Naive thymus-derived CD8-positive, alpha-beta T cell (primary cell): ENCODE measurements around the gene COL8A1. TPM values are rescaled to one million over a fixed set of nuclear protein-coding genes. Genes with fewer than 3 reads are reported as not detected.

Source experiments
- ATAC-seq, 2 donors: fragments of 150-1000 bp; cut with Tn5 transposase in 1 of 2; sonication (Bioruptor Pico), chemical (Tn5 transposase) in 1 of 2; 1 replicate in 1 of 2; 2 replicates in 1 of 2; pipeline ENCODE4 v1.10.0; 2021; ENCODE audit warnings: mild to moderate bottlenecking in 2 of 2, moderate library complexity in 2 of 2
- POLR2A ChIA-PET: fragments of 350-600 bp; sonication (Branson Sonifier 250); formaldehyde crosslinking; loops from one replicate; lab custom pipeline; 2021; ENCODE audit warnings: antibody characterized with exemption; lab: Charles Lee
- DNase-seq, 10 donors: peaks; one replicate each; pipeline versions ENCODE4 v3.0.0 to v3.0.0-alpha.2; 2020 to 2022
- H3K27ac Mint-ChIP-seq, 10 donors: one replicate each; pipeline ENCODE4 v1.8.0; 2020 to 2022; ENCODE audit warnings: mild to moderate bottlenecking in 10 of 10, mixed read lengths in 10 of 10, moderate library complexity in 4 of 10, inconsistent platforms in 1 of 10
- H3K27me3 Mint-ChIP-seq, 5 donors: one replicate each; pipeline ENCODE4 v1.8.0; 2021 to 2022; ENCODE audit warnings: mixed read lengths in 5 of 5
- H3K36me3 Mint-ChIP-seq, 3 donors: one replicate each; pipeline ENCODE4 v1.8.0; 2020 to 2022; ENCODE audit warnings: mixed read lengths in 3 of 3, mild to moderate bottlenecking in 2 of 3, inconsistent platforms in 1 of 3
- H3K4me1 Mint-ChIP-seq, 4 donors: one replicate each; pipeline ENCODE4 v1.8.0; 2021 to 2022; ENCODE audit warnings: mixed read lengths in 4 of 4
- H3K4me3 Mint-ChIP-seq, 10 donors: one replicate each; pipeline ENCODE4 v1.8.0; 2020 to 2022; ENCODE audit warnings: mild to moderate bottlenecking in 10 of 10, mixed read lengths in 10 of 10, moderate library complexity in 6 of 10, inconsistent platforms in 1 of 10
- H3K9me3 Mint-ChIP-seq, 9 donors: one replicate each; pipeline ENCODE4 v1.8.0; 2020 to 2022; ENCODE audit warnings: mixed read lengths in 9 of 9, mild to moderate bottlenecking in 3 of 9, inconsistent platforms in 1 of 9, moderate library complexity in 1 of 9
- polyA plus RNA-seq, 3 donors: library from polyadenylated mRNA; unstranded; fragments of 300-500 nt; fragmentation: Illumina TruSeq; gene quantifications; one replicate each; pipeline ENCODE4 v1.2.3, GENCODE V29; 2021
- total RNA-seq, 8 experiments: library from RNA in 2 of 8; stranded (reverse) in 2 of 8; gene quantifications; one replicate each; pipeline ENCODE4 v1.2.3 and lab custom pipeline; 2021 to 2026

COL8A1 gene
- total and polyA plus RNA-seq, 5 experiments from 2014 or later: 0.21 TPM; not detected in 4

DNA sequence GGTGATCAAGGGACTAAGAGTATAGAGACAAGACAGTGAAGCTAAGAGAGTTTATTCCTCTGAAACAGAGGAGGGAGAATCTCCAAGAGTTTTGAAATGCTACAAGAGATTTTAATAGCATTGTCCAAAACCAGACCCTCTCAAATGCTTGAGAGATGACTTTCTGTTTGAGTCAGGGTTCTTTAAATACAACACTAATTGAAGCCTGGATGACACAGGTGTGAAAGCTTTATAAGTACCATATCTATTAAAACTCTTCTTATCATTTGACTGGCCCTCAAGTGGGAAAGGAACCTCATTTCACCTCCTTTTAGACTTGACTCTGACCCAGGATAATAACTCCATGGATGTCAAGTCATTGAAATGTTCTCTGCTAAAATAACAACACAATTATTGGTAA, 5.6 kb downstream of the COL8A1 start:
- DNase-seq (no peak), ATAC-seq (no peak)
- Mint-ChIP-seq H3K4me1 (no peaks in the 10 kb centered on the region), H3K27me3 (peaks cover 3 to 30% (median 21%) of the 10 kb centered on the region in 5 donors), H3K27ac (no peak overlapping the region), H3K4me3 (no peak overlapping the region), H3K36me3 (no peaks in the 10 kb centered on the region), H3K9me3 (peaks cover 0 to 3% (median 0%) of the 10 kb centered on the region in 9 donors)
- POLR2A ChIA-PET: no interaction called here

DNA sequence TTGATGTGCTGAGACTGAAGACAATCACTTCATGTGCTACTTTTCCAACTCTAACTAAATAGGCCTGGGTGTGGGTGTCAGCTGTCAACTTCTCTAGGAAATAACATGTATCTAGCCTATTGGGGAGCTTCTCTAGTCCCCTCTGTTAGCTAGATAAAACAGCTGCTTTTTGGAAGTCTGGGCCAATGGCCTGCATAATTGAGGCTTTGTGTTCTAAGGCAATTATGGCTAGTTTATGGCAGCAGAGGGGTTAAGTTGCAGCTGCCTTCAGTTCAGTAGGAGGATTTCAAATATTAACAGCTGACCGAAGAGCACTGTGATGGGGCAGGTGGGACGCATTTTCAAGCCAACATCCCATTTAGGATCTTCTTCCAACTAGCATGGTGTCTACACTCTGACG, 6.4 kb downstream of the COL8A1 start:
- no peak for ATAC-seq
- no peak overlapping the region for H3K27ac Mint-ChIP-seq
- peaks cover 0 to 3% (median 0%) of the 10 kb centered on the region in 9 donors for H3K9me3 Mint-ChIP-seq
- DNase-seq: no peak
- no peaks in the 10 kb centered on the region for H3K36me3 Mint-ChIP-seq
- no peak overlapping the region for H3K4me3 Mint-ChIP-seq
- no peaks in the 10 kb centered on the region for H3K4me1 Mint-ChIP-seq
- H3K27me3 Mint-ChIP-seq: peaks cover under 1 to 26% (median 19%) of the 10 kb centered on the region in 5 donors
- POLR2A ChIA-PET: no interaction called here

DNA sequence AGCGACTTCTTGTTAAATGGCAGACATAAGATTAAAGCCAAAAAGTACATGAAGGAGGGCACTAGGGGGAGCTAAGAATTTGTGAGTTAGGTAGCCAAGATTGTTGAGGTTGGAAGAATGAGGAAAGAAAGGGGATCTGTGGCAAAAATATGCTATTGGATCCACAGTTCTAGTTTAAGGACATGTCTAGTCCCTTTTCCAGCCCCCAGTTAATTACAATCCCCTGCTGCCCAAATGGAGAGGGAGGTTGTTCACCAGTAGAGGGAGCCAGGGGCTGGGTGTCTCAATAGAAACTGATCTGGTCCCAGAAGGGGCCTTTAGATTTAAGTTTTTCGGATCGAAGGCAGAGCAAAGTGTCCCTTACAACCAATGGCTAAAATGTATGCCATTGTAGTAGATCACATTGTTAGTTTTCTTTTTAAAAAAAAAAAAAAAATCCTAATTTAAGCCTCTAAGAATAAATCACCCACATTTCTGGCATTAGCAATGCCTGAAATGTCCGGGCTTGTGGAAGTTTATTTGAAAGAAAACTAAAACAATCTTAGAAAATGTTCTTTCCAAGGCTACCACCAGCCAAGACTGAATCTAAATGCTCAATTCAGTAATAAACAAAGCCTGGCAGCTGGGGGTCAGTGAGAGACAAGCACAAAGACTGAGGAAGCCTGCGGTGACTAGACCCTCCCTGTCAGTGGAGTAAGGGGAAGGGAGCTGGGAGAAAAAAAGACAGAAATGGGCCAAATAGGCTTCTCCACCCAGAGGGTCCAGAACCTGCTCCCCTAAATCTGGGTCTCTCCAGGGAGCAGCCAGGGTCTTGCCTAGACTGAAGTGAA, 7.1 kb downstream of the COL8A1 start:
- H3K4me1 Mint-ChIP-seq: no peaks in the 10 kb centered on the region
- POLR2A ChIA-PET: no interaction called here
- no peak for ATAC-seq

DNA sequence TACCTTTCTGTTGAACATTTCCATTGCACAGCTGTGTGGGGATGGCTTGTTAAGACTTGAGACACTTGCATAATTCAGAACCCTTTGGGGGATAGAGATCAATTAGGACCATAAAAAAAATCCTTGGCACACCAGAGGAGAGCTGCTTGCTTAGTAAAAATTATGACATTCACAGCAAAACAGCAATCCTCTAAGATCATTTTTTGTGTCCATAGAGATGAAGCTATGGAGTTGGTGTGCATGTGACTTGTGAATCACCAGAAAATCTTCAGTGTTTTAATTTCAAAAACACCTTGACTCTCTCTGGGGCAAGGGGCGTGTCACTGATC, 7.7 kb downstream of the COL8A1 start:
- H3K4me1 Mint-ChIP-seq: no peaks in the 10 kb centered on the region
- peaks cover 0 to 3% (median 0%) of the 10 kb centered on the region in 9 donors for H3K9me3 Mint-ChIP-seq
- ATAC-seq: no peak
- H3K36me3 Mint-ChIP-seq: no peaks in the 10 kb centered on the region
- DNase-seq: no peak
- POLR2A ChIA-PET: no interaction called here
- H3K27me3 Mint-ChIP-seq: peaks cover 5 to 15% (median 11%) of the 10 kb centered on the region in 5 donors
- H3K27ac Mint-ChIP-seq: no peak overlapping the region
- H3K4me3 Mint-ChIP-seq: no peak overlapping the region

More for the DNA sequence above, 7.1 kb downstream of the COL8A1 start:
- H3K9me3 Mint-ChIP-seq: peaks cover 0 to 3% (median 0%) of the 10 kb centered on the region in 9 donors
- no peak overlapping the region for H3K27ac Mint-ChIP-seq
- H3K36me3 Mint-ChIP-seq: no peaks in the 10 kb centered on the region
- peaks cover 5 to 21% (median 15%) of the 10 kb centered on the region in 5 donors for H3K27me3 Mint-ChIP-seq
- no peak overlapping the region for H3K4me3 Mint-ChIP-seq
- DNase-seq: no peak

DNA sequence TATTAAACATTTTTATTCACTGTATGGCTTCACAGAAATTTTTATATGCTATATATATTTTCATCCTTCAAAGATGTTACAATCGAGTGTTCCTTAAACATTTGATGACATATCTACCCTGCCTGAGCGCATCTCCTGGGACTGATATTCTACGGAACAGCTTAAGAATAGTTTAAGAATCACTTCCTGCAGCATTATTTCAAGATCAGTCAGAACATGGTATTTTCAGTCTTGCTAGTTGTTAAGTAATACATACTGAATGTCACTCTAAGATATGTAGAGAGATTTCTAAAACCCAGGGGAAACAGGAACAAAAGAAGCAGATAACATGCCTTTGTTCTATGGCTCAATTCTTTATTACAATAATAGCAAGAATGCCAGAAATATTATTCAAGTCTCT, 8.7 kb downstream of the COL8A1 start:
- no peaks in the 10 kb centered on the region for H3K4me1 Mint-ChIP-seq
- H3K4me3 Mint-ChIP-seq: no peak overlapping the region
- POLR2A ChIA-PET: no interaction called here
- ATAC-seq: no peak
- no peaks in the 10 kb centered on the region for H3K36me3 Mint-ChIP-seq
- H3K27ac Mint-ChIP-seq: no peak overlapping the region
- DNase-seq: no peak
- H3K27me3 Mint-ChIP-seq: peaks cover 4 to 9% (median 7%) of the 10 kb centered on the region in 5 donors
- peaks cover 0 to 3% (median 0%) of the 10 kb centered on the region in 9 donors for H3K9me3 Mint-ChIP-seq

DNA sequence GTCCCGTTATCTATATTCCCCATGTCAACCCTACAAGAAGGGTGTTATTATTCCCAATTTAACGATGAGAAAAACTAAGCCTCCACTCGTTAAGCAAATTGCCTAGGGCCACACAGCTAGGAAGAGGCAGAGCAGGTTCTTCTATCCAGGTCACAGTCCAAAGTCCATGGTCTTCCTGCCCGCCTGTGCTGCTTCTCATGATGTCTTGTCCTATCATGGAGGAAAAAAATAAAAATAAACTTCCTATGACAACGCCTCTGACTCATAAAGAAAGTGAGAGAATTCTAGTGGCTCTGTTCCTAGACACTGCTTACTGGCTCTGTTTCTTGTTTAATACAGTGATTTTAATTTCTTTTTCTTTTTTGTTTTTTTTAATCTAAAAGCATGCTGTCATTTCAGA, 9.7 kb downstream of the COL8A1 start:
- no peak for DNase-seq
- H3K36me3 Mint-ChIP-seq: no peaks in the 10 kb centered on the region
- POLR2A ChIA-PET: no interaction called here
- no peak overlapping the region for H3K27ac Mint-ChIP-seq
- peaks cover 4 to 9% (median 6%) of the 10 kb centered on the region in 5 donors for H3K27me3 Mint-ChIP-seq
- no peak for ATAC-seq
- no peaks in the 10 kb centered on the region for H3K4me1 Mint-ChIP-seq
- H3K4me3 Mint-ChIP-seq: no peak overlapping the region
- H3K9me3 Mint-ChIP-seq: peaks cover 0 to 3% (median 0%) of the 10 kb centered on the region in 9 donors

DNA sequence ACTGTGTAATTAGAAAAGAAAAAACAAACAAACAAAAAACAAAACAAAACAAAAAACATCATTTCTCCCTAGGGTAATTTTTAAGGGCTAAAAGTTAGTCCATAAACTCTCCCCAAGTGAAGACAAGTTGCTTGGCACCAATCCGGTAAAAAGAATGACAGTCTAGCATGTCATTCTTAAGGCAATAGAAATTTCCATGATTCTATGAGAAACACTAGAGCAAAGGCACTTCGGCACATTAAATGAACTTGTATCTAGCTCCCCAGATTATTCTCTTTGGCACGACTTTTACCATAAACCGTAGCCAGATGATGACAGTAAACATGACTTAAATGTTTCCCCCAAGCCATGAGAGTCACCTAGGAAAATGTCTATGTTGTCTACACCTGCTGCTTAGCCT, 10.1 kb downstream of the COL8A1 start:
- POLR2A ChIA-PET: no interaction called here
- no peaks in the 10 kb centered on the region for H3K36me3 Mint-ChIP-seq
- no peak overlapping the region for H3K27ac Mint-ChIP-seq
- H3K9me3 Mint-ChIP-seq: peaks cover 0 to 3% (median 0%) of the 10 kb centered on the region in 9 donors
- DNase-seq: no peak
- H3K4me3 Mint-ChIP-seq: no peak overlapping the region
- H3K27me3 Mint-ChIP-seq: peaks cover 3 to 9% (median 6%) of the 10 kb centered on the region in 5 donors
- ATAC-seq: no peak
- H3K4me1 Mint-ChIP-seq: no peaks in the 10 kb centered on the region

DNA sequence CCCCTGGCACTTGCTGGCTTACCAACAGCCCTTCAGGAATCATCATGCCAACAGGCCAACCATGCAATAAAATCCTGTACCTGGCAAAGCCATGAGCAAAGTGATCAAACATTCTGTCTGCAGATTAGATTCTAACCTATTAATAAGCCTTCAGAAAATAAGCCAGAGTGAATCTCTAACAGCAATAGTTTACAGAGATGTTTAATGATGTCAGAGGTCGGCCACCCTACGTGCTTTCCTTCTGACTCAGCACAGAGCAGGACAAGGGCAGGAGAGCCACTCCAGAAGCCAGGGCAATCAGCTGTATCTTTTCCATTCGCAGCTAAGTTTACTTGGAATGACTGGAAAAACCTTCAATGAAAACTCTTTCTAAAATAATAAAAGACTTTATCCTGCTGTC, 13.1 kb downstream of the COL8A1 start:
- Mint-ChIP-seq H3K27ac (no peak overlapping the region), H3K27me3 (peaks cover 0 to 5% (median 0%) of the 10 kb centered on the region in 5 donors), H3K36me3 (no peaks in the 10 kb centered on the region), H3K4me3 (no peak overlapping the region), H3K4me1 (no peaks in the 10 kb centered on the region), H3K9me3 (no peaks in the 10 kb centered on the region)
- ATAC-seq (no peak), DNase-seq (no peak)
- POLR2A ChIA-PET: no interaction called here

DNA sequence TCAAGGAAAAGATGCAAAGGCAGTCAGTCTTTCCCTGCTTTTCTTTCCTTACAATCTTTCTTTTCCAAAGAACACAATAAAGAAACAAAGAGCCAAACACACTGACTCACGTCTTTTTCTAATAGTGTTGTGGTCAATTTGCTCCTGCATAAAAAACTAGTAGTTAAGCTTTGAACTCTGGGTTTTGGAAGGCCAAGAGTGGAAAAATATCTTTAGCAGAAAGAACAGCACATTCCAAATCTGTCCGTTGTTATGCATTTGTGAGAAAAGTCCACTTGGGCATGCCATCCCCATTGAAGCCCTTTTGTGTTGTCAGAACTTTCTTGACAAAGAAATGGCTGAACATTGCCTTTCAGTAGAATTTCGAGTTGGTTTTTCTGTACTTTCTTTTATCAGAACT, 18.2 kb downstream of the COL8A1 start:
- H3K9me3 Mint-ChIP-seq: no peaks in the 10 kb centered on the region
- no peaks in the 10 kb centered on the region for H3K36me3 Mint-ChIP-seq
- no peak overlapping the region for H3K27ac Mint-ChIP-seq
- H3K4me1 Mint-ChIP-seq: no peaks in the 10 kb centered on the region
- DNase-seq: no peak
- no peak overlapping the region for H3K4me3 Mint-ChIP-seq
- ATAC-seq: no peak
- POLR2A ChIA-PET: no interaction called here
- H3K27me3 Mint-ChIP-seq: peaks cover 0 to 31% (median 2%) of the 10 kb centered on the region in 5 donors

DNA sequence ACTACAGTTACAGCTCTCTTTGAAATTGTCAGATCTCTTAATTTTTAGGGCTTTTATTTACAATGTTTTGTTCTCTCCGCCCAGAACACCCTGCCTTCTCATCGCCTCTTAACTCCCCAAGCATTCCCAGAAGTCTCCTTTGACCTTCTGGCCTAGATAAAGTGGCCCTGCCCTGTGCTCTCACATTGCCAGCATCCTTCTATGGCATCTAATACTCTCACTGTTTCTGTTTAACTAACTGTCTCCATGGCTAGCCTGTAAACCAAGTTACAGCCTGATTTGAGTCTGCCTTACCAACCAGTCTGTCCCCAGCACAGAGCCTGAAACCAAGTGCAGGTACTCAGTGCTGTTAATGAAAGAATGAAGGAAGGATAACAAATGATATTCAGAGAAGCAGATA, 19.9 kb downstream of the COL8A1 start:
- H3K27me3 Mint-ChIP-seq: peaks cover 0 to 31% (median 2%) of the 10 kb centered on the region in 5 donors
- no peaks in the 10 kb centered on the region for H3K9me3 Mint-ChIP-seq
- H3K4me1 Mint-ChIP-seq: no peaks in the 10 kb centered on the region
- H3K36me3 Mint-ChIP-seq: no peaks in the 10 kb centered on the region
- H3K4me3 Mint-ChIP-seq: no peak overlapping the region
- DNase-seq (no peak), ATAC-seq (no peak)
- H3K27ac Mint-ChIP-seq: no peak overlapping the region
- POLR2A ChIA-PET: no interaction called here

DNA sequence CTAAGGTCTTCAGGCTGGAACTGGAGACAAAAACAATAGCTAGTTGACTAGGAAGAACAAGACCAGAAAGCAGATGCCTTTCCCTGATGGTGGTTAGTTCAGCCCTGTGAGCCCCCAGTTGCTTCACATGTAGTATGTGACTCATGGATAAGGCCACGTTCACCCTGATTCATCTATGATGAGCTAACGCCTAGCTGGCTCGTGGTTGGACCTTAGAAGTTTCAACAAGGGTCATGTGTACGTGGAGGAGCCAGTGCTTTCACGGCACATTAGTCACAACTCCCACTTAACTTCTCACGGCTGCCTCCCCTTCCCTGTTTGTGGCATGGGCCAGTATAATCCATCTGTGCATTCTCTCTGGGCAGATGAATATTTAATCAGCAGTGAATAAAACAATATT, 20.6 kb downstream of the COL8A1 start:
- DNase-seq (no peak), ATAC-seq (no peak)
- no peak overlapping the region for H3K27ac Mint-ChIP-seq
- H3K4me1 Mint-ChIP-seq: no peaks in the 10 kb centered on the region
- H3K4me3 Mint-ChIP-seq: no peak overlapping the region
- no peaks in the 10 kb centered on the region for H3K9me3 Mint-ChIP-seq
- no peaks in the 10 kb centered on the region for H3K36me3 Mint-ChIP-seq
- peaks cover 0 to 31% (median 2%) of the 10 kb centered on the region in 5 donors for H3K27me3 Mint-ChIP-seq
- POLR2A ChIA-PET: no interaction called here

DNA sequence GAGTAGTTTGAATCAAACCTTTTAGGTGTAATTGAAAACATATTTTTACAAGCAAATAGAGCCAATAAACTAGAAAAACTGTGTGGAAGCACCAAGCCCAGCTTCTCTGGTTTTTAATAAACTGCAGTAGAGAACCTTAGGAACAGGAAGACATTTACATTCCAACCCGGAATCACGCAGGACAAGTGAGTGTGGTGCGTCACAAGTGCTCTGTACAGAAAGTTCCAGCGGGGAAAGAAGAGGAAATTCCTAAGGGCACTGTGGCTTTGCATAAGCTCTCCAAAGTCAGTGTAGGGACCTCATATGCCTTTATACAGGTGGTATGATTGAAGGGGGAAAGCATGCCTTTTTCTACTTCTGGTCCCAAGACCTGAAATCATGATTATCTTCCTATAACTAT, 21.6 kb downstream of the COL8A1 start:
- no peak overlapping the region for H3K27ac Mint-ChIP-seq
- no peak for ATAC-seq
- no peak for DNase-seq
- H3K4me1 Mint-ChIP-seq: no peaks in the 10 kb centered on the region
- no peak overlapping the region for H3K4me3 Mint-ChIP-seq
- POLR2A ChIA-PET: no interaction called here
- H3K27me3 Mint-ChIP-seq: peaks cover 0 to 31% (median 2%) of the 10 kb centered on the region in 5 donors
- H3K9me3 Mint-ChIP-seq: no peaks in the 10 kb centered on the region
- no peaks in the 10 kb centered on the region for H3K36me3 Mint-ChIP-seq

DNA sequence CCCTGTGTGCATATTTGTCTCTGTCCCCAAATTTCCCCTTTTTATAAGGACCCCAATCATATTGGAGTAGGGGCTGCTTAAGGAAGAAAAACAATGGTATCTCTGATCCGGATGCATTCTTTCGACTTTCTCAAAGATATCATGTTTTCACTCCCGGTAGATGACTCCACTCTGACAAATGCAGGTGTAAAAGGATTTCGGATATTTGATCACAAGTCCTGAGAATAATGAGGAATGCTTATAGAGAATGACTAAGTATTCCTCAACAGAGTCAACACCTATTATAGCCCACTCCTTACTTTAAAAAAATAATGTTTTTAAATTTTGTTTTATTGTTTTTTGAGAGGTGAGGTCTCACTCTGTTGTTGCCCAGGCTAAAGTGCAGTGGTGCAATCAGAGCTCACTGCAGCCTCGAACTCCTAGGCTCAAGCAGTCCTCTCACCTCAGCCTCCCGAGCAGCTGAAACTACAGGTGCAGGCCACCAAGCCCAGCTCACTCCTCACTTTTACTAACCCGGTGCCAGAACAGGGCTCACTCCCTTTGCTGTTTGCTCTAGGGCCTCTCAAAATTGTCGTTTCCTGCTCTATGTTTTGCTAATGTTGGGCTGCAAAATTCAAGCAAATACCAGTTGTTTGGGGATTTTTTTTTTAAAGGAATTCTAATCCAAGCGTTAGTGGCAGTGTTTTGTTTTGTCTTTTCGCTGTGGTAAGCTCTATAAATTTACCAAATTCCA, 24.6 kb downstream of the COL8A1 start:
- Mint-ChIP-seq H3K36me3 (no peaks in the 10 kb centered on the region), H3K4me1 (no peaks in the 10 kb centered on the region), H3K4me3 (no peak overlapping the region), H3K27me3 (peaks cover 5 to 26% (median 10%) of the 10 kb centered on the region in 5 donors), H3K9me3 (peaks cover 0 to 2% (median 0%) of the 10 kb centered on the region in 9 donors), H3K27ac (no peak overlapping the region)
- no peak for ATAC-seq
- POLR2A ChIA-PET: no interaction called here
- no peak for DNase-seq
